GM12873 (cell line): Measurements from ENCODE around the gene HOXA4.

Experiments
- TF ChIP-seq, protein P1 (sequence below): IDR thresholded peaks from 2 replicates; pipeline ENCODE4 v1.5.1; 2012; ENCODE audit warnings: low read depth, mild to moderate bottlenecking, moderate library complexity, low read length, control low read depth; ENCODE audit not compliant: insufficient read depth; ENCODE audit errors: missing control alignments

Gene HOXA4

DNA sequence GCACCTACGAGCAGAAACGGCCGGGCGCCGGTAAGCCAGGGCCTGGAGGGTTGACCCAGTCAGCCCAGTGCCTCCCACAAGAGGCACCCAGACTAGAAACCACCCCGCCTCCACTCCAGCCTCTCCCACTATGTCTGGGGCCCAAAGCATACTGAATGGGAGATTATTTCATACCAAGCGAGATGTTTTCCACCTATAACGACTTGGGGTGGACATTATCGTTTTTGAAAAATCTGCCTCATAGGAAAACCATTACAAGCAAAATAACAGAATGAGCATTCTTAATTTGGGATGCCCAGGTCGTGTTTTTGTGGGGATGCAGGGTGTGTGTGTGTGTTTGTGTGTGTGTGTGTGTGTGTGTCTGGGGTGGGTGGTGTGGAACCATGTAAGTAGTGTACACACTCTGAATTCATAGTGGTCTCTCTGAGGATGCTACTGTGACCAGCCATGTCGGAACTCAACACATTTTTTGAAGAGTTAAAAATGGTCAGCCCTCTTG, 15.4 kb upstream of the HOXA4 start:
- TF ChIP-seq, protein P1, sequence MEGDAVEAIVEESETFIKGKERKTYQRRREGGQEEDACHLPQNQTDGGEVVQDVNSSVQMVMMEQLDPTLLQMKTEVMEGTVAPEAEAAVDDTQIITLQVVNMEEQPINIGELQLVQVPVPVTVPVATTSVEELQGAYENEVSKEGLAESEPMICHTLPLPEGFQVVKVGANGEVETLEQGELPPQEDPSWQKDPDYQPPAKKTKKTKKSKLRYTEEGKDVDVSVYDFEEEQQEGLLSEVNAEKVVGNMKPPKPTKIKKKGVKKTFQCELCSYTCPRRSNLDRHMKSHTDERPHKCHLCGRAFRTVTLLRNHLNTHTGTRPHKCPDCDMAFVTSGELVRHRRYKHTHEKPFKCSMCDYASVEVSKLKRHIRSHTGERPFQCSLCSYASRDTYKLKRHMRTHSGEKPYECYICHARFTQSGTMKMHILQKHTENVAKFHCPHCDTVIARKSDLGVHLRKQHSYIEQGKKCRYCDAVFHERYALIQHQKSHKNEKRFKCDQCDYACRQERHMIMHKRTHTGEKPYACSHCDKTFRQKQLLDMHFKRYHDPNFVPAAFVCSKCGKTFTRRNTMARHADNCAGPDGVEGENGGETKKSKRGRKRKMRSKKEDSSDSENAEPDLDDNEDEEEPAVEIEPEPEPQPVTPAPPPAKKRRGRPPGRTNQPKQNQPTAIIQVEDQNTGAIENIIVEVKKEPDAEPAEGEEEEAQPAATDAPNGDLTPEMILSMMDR = no peak

DNA sequence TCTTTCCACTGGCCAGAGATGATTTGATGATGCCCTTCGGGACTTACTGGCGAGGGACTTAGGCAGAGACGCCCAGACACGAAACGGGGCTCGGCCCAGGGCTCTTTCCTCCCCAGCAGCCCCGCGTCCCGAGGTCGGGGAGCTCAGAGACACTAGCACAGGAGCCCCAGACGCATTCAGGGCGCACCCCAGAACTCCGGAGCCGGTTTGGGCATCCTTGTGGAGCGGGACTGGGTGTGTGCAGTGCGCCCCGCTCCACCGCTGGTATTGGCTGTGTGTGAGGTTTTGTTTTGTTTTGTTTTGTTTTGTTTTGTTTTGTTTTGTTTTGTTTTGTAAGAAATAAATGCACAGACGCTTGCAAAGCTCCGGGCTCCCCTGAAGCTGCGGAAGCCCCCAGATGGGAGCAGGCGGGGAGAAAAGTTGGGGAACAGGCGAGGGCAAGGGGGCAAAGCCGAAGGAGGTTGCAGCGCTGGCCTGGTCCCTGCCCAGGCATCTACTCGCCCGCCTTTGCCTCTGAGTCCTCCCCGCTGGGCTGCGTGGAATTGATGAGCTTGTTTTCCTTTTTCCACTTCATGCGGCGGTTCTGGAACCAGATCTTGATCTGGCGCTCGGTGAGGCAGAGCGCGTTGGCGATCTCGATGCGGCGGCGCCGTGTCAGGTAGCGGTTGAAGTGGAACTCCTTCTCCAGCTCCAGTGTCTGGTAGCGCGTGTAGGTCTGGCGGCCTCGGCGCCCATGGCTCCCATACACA, 14.8 kb upstream of the HOXA4 start:
- TF ChIP-seq, protein P1 = no peak

DNA sequence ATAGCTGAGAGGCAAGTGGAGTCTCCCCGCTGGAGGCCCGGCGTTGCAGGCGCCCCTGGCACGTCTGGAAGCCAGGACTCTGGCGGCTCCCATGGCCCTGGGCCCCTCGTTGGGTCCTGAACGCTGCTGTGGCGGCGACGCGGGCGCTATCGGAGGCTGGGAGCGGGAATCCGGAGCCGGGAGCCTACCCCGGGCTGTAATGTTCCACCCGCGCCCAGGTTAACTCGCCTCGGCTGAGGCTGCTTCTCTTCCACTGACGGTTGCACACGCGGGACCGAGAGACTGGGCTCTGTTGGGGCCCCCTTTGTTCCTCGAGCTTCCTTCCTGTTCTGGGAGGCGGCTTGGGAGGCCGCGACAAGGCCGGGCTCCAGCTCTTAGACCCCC, 14.2 kb upstream of the HOXA4 start:
- TF ChIP-seq, protein P1 = no peak

DNA sequence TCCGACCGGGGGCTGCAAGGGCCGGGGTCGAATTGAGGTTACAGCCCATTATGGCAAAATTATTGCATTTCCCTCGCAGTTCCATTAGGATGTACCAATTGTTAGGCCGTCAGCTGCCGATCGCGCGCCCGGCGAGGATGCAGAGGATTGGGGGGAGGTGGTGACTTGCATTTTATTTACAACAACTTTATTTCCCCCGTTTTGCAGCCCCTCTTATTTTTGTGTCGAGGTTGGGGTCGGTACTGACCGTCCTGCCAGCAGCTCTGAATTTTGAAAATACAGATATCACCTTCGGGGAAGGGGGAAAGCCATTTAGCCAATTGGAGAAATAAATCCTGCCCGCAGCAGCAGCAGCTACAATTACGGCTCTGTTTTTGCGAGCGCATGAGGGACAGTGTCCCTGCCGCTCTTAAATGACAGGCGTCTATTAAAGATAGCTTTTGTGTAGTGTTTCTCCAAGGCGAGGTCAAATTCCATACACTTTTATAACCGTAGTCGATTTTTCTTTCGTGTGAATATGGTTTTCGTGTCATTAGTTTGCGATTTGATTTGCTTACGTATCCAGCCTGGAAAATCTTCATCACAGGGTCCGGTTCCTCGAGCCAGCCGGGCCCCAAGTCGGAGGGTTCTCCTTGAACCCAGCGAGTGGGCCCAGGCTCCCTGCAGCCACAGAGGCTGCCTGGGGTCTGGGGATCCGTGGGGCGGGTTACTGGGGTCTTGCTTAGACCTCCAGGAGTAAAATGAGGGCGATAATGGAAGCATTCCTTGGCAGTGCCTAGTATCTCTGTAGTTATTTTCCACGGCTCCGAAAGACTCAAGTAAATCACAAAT, 13.6 kb upstream of the HOXA4 start:
- TF ChIP-seq, protein P1 = no peak

DNA sequence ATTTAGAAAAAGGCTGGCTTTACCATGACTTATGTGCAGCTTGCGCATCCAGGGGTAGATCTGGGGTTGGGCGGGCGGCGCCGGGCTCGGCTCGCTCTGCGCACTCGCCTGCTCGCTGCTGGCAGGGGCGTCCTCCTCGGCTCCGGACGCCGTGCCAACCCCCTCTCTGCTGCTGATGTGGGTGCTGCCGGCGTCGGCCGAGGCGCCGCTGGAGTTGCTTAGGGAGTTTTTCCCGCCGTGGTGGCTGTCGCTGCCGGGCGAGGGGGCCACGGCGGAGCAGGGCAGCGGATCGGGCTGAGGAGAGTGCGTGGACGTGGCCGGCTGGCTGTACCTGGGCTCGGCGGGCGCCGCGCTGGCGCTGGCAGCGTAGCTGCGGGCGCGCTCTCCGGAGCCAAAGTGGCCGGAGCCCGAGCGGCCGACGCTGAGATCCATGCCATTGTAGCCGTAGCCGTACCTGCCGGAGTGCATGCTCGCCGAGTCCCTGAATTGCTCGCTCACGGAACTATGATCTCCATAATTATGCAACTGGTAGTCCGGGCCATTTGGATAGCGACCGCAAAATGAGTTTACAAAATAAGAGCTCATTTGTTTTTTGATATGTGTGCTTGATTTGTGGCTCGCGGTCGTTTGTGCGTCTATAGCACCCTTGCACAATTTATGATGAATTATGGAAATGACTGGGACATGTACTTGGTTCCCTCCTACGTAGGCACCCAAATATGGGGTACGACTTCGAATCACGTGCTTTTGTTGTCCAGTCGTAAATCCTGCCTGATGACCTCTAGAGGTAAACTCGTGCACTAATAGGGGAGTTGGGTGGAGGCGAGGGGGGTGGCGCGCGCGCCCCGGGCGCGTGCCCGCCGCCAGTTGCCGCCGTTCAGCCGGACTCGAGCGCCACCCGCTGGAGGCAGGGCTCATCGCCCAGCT, 12.7 kb upstream of the HOXA4 start, which contains the start of gene HOXA5:
Gene HOXA5 (minus strand): TSS at position 659 of the 927 bp plus-strand sequence. CDS start 74 bp downstream, at position 585.
- TF ChIP-seq, protein P1 = no peak

DNA sequence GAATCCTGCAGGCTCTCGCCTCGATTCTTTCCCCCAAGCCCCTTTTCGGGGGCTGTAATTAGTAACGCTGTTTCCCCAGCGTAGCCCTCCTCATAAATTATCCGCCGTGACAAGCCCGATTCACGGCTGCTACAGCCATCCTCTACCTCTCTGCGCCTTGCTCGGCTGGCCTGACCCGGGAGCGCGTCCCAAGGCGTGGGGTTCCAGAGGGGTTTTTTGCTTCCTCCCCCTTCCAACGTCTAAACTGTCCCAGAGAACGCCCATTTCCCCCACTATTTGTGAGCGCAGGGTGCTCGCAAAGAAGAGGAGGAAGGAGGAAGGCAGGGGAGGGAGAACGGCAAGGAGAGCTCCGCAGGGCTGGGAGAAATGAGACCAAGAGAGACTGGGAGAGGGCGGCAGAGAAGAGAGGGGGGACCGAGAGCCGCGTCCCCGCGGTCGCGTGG, 12.0 kb upstream of the HOXA4 start:
- TF ChIP-seq, protein P1 = no peak
